Calu3 (cell line): ENCODE data around the gene MYRIP. TPM values are rescaled to one million over a fixed set of nuclear protein-coding genes. Genes with fewer than 3 reads are reported as not detected.

Experiments used
- BruUV-seq: library from RNA; stranded (reverse); fragments of 400-500 nt; replicated peaks from 2 replicates; lab custom pipeline; 2021; lab: Mats Ljungman, UMichigan
- CTCF ChIA-PET: fragments of 300-600 bp; sonication (Branson Sonifier 250); formaldehyde crosslinking; loops from one replicate; lab custom pipeline; 2022; ENCODE audit warnings: antibody characterized with exemption; lab: Charles Lee
- DNase-seq: peaks from one replicate; pipeline ENCODE4 v3.0.0; 2022
- H3K27ac Mint-ChIP-seq: one replicate; pipeline ENCODE4 v1.8.0; 2022; ENCODE audit warnings: mixed read lengths; ENCODE audit not compliant: unreplicated experiment
- H3K27me3 Mint-ChIP-seq: one replicate; pipeline ENCODE4 v1.8.0; 2022; ENCODE audit warnings: mixed read lengths; ENCODE audit not compliant: unreplicated experiment
- H3K36me3 Mint-ChIP-seq: one replicate; pipeline ENCODE4 v1.8.0; 2022; ENCODE audit warnings: mild to moderate bottlenecking, moderate library complexity, mixed read lengths; ENCODE audit not compliant: insufficient read depth, unreplicated experiment
- H3K4me1 Mint-ChIP-seq: one replicate; pipeline ENCODE4 v1.8.0; 2022; ENCODE audit warnings: mild to moderate bottlenecking, low read depth, mixed read lengths; ENCODE audit not compliant: unreplicated experiment
- H3K4me3 Mint-ChIP-seq: one replicate; pipeline ENCODE4 v1.8.0; 2022; ENCODE audit warnings: mild to moderate bottlenecking, low read depth, moderate library complexity, mixed read lengths; ENCODE audit not compliant: unreplicated experiment
- H3K9me3 Mint-ChIP-seq: one replicate; pipeline ENCODE4 v1.8.0; 2022; ENCODE audit warnings: low read depth, mixed read lengths; ENCODE audit not compliant: unreplicated experiment
- CTCF ChIP-seq: fragments of 200-600 bp; IDR thresholded peaks from one replicate; pipeline ENCODE4 v1.8.0; 2022; ENCODE audit warnings: antibody characterized with exemption; ENCODE audit not compliant: unreplicated experiment
- intact Hi-C: fragments of 100-400 bp; cut with micrococcal nuclease; formaldehyde crosslinking; loops from one replicate; pipeline ENCODE4 v1.10.0; 2022; ENCODE audit not compliant: unreplicated experiment
- total RNA-seq: library from RNA; stranded (reverse); gene quantifications from 2 replicates; pipeline ENCODE4 v1.2.3, GENCODE V29; 2022

MYRIP gene
- total RNA-seq, 1 experiment from 2014 or later = 5.6 TPM

DNA sequence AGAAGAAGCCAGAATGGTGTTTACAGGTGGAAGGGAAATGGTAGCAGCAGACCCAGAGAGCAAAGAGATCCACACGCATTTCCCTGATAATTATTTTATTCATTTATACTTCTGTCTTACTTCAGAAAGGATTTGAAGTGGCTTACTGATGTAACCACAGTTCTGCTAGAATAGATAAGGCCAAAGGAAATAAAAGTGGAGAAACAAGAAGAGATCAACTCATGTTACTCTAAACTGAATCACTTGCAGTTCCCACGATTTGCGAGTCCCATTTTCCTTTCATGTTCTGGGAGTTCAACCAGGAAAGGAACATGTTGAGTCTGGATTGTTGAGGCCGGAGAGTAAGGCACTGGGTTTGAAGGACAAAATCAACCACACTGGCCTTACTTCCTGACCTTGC lies 151.8 kb downstream of the MYRIP start:
- no peak for DNase-seq
- H3K4me3 Mint-ChIP-seq = no peak overlapping the region
- intact Hi-C loops = no loop called here
- H3K36me3 Mint-ChIP-seq = no peaks in the 10 kb centered on the region
- peaks cover 4% of the 10 kb centered on the region for H3K9me3 Mint-ChIP-seq
- H3K27ac Mint-ChIP-seq = no peak overlapping the region
- BruUV-seq = no TSS peak
- no peaks in the 10 kb centered on the region for H3K27me3 Mint-ChIP-seq
- CTCF ChIA-PET = no interaction called here
- no peaks in the 10 kb centered on the region for H3K4me1 Mint-ChIP-seq
- no peak for TF ChIP-seq CTCF

DNA sequence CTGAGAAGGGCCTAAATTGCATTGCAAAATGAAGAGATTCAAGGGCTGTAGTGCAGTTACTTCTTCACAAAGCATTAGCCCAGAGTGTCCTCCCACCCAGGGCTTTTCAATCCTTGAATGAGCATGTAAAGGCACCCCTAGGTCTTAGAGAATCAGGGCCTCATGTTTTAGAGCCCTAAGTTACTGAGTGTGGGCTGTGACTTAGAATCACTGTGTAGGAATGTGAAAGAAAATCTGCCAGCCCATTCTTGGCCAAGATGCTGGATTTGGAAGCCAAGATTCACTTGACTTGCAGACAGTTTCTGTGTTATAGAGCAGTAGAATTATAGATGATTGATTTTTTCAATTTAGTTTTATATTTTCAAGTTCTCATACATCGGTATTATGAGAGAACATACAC lies 153.2 kb downstream of the MYRIP start:
- Mint-ChIP-seq H3K9me3 (no peaks in the 10 kb centered on the region), H3K36me3 (no peaks in the 10 kb centered on the region), H3K27me3 (no peaks in the 10 kb centered on the region), H3K27ac (no peak overlapping the region), H3K4me3 (no peak overlapping the region), H3K4me1 (no peaks in the 10 kb centered on the region)
- CTCF ChIA-PET = no interaction called here
- no peak for TF ChIP-seq CTCF
- DNase-seq = no peak
- no TSS peak for BruUV-seq
- intact Hi-C loops = no loop called here

GRCh38 chr3:39965461-39965860 lies 156.1 kb downstream of the MYRIP start:
- DNase-seq = no peak
- TF ChIP-seq CTCF = no peak
- Mint-ChIP-seq H3K9me3 (no peaks in the 10 kb centered on the region), H3K36me3 (no peaks in the 10 kb centered on the region), H3K27me3 (no peaks in the 10 kb centered on the region), H3K4me1 (no peaks in the 10 kb centered on the region), H3K4me3 (no peak overlapping the region), H3K27ac (no peak overlapping the region)
- intact Hi-C loops = no loop called here
- no TSS peak for BruUV-seq
- CTCF ChIA-PET = no interaction called here

GRCh38 chr3:39965997-39966396 lies 156.6 kb downstream of the MYRIP start:
- H3K27ac Mint-ChIP-seq = no peak overlapping the region
- H3K4me3 Mint-ChIP-seq = no peak overlapping the region
- CTCF ChIA-PET = no interaction called here
- DNase-seq = no peak
- TF ChIP-seq CTCF = no peak
- H3K36me3 Mint-ChIP-seq = no peaks in the 10 kb centered on the region
- H3K9me3 Mint-ChIP-seq = no peaks in the 10 kb centered on the region
- no TSS peak for BruUV-seq
- intact Hi-C loops = no loop called here
- no peaks in the 10 kb centered on the region for H3K27me3 Mint-ChIP-seq
- H3K4me1 Mint-ChIP-seq = no peaks in the 10 kb centered on the region
